ENCODE measurements around the gene WDR64.

Gene WDR64

GRCh38 chr1:241630476-241630875 is 21.6 kb upstream of the WDR64 start:
- Histone ChIP-seq H3K36me3 (ENCODE audit: control insufficient read depth, insufficient read depth, low read length) (no peaks in the 10 kb centered on the region), H3K4me3 (ENCODE audit: low read depth, low read length) (no peak overlapping the region), H3K27ac (no peak overlapping the region), H3K4me1 (no peaks in the 10 kb centered on the region), H3K4me2 (ENCODE audit: low read length) (no peak overlapping the region), H3K79me2 (no peaks in the 10 kb centered on the region), H3K9me3 (ENCODE audit: control insufficient read depth, low read length) (no peaks in the 10 kb centered on the region), H2AFZ (no peak overlapping the region), H3K27me3 (ENCODE audit: control insufficient read depth, insufficient read depth, low read length) (no peaks in the 10 kb centered on the region), H3K9ac (no peak overlapping the region)
- TF ChIP-seq, protein P1, sequence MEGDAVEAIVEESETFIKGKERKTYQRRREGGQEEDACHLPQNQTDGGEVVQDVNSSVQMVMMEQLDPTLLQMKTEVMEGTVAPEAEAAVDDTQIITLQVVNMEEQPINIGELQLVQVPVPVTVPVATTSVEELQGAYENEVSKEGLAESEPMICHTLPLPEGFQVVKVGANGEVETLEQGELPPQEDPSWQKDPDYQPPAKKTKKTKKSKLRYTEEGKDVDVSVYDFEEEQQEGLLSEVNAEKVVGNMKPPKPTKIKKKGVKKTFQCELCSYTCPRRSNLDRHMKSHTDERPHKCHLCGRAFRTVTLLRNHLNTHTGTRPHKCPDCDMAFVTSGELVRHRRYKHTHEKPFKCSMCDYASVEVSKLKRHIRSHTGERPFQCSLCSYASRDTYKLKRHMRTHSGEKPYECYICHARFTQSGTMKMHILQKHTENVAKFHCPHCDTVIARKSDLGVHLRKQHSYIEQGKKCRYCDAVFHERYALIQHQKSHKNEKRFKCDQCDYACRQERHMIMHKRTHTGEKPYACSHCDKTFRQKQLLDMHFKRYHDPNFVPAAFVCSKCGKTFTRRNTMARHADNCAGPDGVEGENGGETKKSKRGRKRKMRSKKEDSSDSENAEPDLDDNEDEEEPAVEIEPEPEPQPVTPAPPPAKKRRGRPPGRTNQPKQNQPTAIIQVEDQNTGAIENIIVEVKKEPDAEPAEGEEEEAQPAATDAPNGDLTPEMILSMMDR (IDR thresholded peaks at IDR 0.05) = no peak

- H3K4me1 ChIP-seq = no peaks in the 10 kb centered on the region
- no peak overlapping the region for H3K9ac ChIP-seq
- no peak overlapping the region for H3K27ac ChIP-seq
- no peaks in the 10 kb centered on the region for H3K27me3 ChIP-seq (ENCODE audit: control insufficient read depth, insufficient read depth, low read length)
- TF ChIP-seq, protein P1 (IDR thresholded peaks at IDR 0.05) = no peak
- no peak overlapping the region for H3K4me2 ChIP-seq (ENCODE audit: low read length)
- no peak overlapping the region for H3K4me3 ChIP-seq (ENCODE audit: low read depth, low read length)
- no peaks in the 10 kb centered on the region for H3K36me3 ChIP-seq (ENCODE audit: control insufficient read depth, insufficient read depth, low read length)
- no peak overlapping the region for H2AFZ ChIP-seq
- H3K79me2 ChIP-seq = no peaks in the 10 kb centered on the region
- no peaks in the 10 kb centered on the region for H3K9me3 ChIP-seq (ENCODE audit: control insufficient read depth, low read length)
These were observed 21.2 kb upstream of the WDR64 start for GRCh38 chr1:241630899-241631298.

DNA sequence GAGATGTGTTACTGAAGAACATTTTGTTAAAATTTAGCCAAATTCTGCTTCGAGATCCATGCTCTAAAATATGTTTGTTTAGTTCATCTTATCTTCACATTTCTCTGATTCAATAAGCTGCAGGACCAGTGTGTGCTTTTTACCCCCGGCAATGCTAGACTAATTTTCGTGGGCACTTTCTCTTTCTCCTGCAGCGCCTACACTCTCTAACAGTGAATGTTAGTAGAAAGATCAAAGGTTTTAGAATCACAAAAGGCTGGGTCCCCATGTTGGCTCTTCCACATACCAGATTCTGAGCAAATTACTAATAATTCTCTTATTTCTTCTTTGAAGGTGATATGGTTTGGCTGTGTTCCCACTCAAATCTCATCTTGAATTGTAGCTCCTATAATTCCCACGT is 20.4 kb upstream of the WDR64 start:
- Histone ChIP-seq H3K79me2 (no peaks in the 10 kb centered on the region), H3K4me3 (ENCODE audit: low read depth, low read length) (no peak overlapping the region), H2AFZ (no peak overlapping the region), H3K27ac (no peak overlapping the region), H3K9me3 (ENCODE audit: control insufficient read depth, low read length) (no peaks in the 10 kb centered on the region), H3K4me1 (no peaks in the 10 kb centered on the region), H3K36me3 (ENCODE audit: control insufficient read depth, insufficient read depth, low read length) (no peaks in the 10 kb centered on the region), H3K4me2 (ENCODE audit: low read length) (no peak overlapping the region), H3K27me3 (ENCODE audit: control insufficient read depth, insufficient read depth, low read length) (no peaks in the 10 kb centered on the region), H3K9ac (no peak overlapping the region)
- TF ChIP-seq, protein P1 (IDR thresholded peaks at IDR 0.05) = no peak

DNA sequence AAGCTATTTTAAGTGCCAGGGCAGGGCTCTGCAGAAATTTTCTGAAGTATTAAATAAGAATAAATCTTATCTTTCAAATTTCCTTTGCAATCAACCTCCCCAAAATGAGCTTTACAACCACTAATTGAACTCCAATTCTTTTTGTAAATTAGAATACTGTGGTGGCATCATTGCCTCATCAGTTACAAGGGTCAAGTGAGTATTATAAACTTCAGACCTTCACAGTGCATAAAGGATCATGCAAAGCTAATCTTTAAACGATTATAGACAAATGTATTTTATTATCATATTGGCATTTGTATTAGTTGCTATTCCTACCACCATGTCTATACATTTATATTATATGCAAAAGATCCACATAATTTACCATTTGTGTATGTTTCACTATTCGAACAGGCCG is 19.1 kb upstream of the WDR64 start:
- TF ChIP-seq, protein P1 (IDR thresholded peaks at IDR 0.05) = no peak
- H3K36me3 ChIP-seq (ENCODE audit: control insufficient read depth, insufficient read depth, low read length) = no peaks in the 10 kb centered on the region

GRCh38 chr1:241635556-241636152 is 16.4 kb upstream of the WDR64 start:
- TF ChIP-seq, protein P1 (IDR thresholded peaks at IDR 0.05) = no peak
- no peak overlapping the region for H2AFZ ChIP-seq
- H3K9ac ChIP-seq = no peak overlapping the region
- H3K4me3 ChIP-seq (ENCODE audit: low read depth, low read length) = no peak overlapping the region
- H3K9me3 ChIP-seq (ENCODE audit: control insufficient read depth, low read length) = no peaks in the 10 kb centered on the region
- H3K4me1 ChIP-seq = peaks cover 4% of the 10 kb centered on the region
- H3K79me2 ChIP-seq = no peaks in the 10 kb centered on the region
- no peak overlapping the region for H3K27ac ChIP-seq
- no peak overlapping the region for H3K4me2 ChIP-seq (ENCODE audit: low read length)
- no peaks in the 10 kb centered on the region for H3K36me3 ChIP-seq (ENCODE audit: control insufficient read depth, insufficient read depth, low read length)
- no peaks in the 10 kb centered on the region for H3K27me3 ChIP-seq (ENCODE audit: control insufficient read depth, insufficient read depth, low read length)

More for the DNA sequence above, 19.1 kb upstream of the WDR64 start:
- no peaks in the 10 kb centered on the region for H3K27me3 ChIP-seq (ENCODE audit: control insufficient read depth, insufficient read depth, low read length)
- no peaks in the 10 kb centered on the region for H3K79me2 ChIP-seq
- no peak overlapping the region for H2AFZ ChIP-seq
- H3K4me2 ChIP-seq (ENCODE audit: low read length) = no peak overlapping the region
- no peaks in the 10 kb centered on the region for H3K9me3 ChIP-seq (ENCODE audit: control insufficient read depth, low read length)
- no peak overlapping the region for H3K27ac ChIP-seq
- H3K4me1 ChIP-seq = peaks cover 4% of the 10 kb centered on the region
- no peak overlapping the region for H3K9ac ChIP-seq
- H3K4me3 ChIP-seq (ENCODE audit: low read depth, low read length) = no peak overlapping the region
